ENCODE data around the gene WFDC5.

Gene WFDC5

GRCh38 chr20:45094201-45094600 is 20.8 kb downstream of the WFDC5 start:
- DNase-seq (ENCODE audit: low read depth, low spot score), result no peak
- in situ Hi-C loops (cut with HindIII; ENCODE audit: low sequenced_read_pairs), result no loop called here
- no peak overlapping the region for H3K4me3 ChIP-seq (ENCODE audit: low read depth, low read length)
- TF ChIP-seq CTCF (IDR thresholded peaks at IDR 0.05; ENCODE audit: low read depth, low read length), result no peak

DNA sequence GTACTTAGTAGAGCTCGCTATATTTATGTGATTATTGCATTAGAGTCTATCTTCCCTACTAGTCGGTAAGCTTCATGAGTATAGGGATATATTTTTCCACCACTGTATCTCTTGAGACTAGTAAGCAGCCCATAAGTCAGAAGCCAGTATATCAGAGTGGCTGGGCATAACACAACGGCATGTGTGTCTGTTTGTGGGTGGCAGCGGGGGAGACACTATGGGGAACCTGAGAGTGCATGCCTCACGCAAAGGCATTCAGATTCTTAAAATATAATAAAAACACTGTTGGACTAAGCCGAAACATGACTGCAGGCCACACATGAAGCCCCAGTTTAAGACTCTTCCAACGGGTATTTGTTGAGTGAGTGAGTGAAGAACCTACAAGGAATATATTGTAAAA is 22.1 kb downstream of the WFDC5 start:
- in situ Hi-C loops (cut with HindIII; ENCODE audit: low sequenced_read_pairs), result no loop called here
- no peak for DNase-seq (ENCODE audit: low read depth, low spot score)
- no peak overlapping the region for H3K4me3 ChIP-seq (ENCODE audit: low read depth, low read length)
- no peak for TF ChIP-seq CTCF (IDR thresholded peaks at IDR 0.05; ENCODE audit: low read depth, low read length)

DNA sequence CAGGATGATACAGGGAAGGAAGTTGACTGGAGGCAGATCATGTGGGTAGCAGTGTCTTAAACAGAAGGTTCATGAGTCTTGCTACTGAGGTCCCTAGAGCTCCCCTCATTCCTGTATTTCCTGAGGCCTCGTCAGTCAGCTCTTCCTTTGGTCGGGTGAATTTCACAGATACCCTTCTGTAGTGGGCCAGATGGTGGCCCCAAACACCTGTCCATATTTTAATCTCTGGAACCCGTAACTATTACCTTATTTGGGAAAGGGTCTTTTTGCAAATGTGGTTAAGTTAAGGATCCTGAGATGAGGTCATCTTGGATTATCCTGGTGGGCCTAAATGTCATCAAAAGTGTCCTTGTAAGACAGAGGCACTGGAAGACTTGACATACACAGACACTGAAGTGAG is 23.6 kb downstream of the WFDC5 start:
- in situ Hi-C loops (cut with HindIII; ENCODE audit: low sequenced_read_pairs), result no loop called here

GRCh38 chr20:45090481-45090880 is 24.5 kb downstream of the WFDC5 start:
- TF ChIP-seq CTCF (IDR thresholded peaks at IDR 0.05; ENCODE audit: low read depth, low read length), result no peak
- H3K4me3 ChIP-seq (ENCODE audit: low read depth, low read length), result no peak overlapping the region
- DNase-seq (ENCODE audit: low read depth, low spot score), result no peak
- in situ Hi-C loops (cut with HindIII; ENCODE audit: low sequenced_read_pairs), result no loop called here

More for the DNA sequence above, 23.6 kb downstream of the WFDC5 start:
- no peak for DNase-seq (ENCODE audit: low read depth, low spot score)
- H3K4me3 ChIP-seq (ENCODE audit: low read depth, low read length), result no peak overlapping the region
- no peak for TF ChIP-seq CTCF (IDR thresholded peaks at IDR 0.05; ENCODE audit: low read depth, low read length)

DNA sequence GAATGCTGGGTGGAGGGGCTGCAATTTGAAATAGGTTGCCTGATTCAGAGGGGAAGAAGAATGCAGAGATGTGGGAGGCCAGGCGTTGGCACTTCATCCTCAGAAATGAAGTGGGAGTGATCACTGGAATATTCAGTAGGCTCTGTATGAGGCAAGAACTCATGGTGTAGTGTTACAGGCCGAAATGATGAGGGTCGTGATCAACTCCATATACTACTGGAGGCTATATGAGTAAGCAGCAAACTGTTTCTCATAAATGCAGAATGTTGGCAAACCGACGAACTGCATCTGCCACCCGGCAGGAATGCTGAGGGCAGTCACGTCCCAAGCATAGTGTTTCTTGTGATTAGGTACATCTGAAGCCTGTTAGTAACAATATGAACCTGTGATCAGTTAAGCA is 26.7 kb downstream of the WFDC5 start:
- H3K4me3 ChIP-seq (ENCODE audit: low read depth, low read length), result no peak overlapping the region
- TF ChIP-seq CTCF (IDR thresholded peaks at IDR 0.05; ENCODE audit: low read depth, low read length), result no peak
- in situ Hi-C loops (cut with HindIII; ENCODE audit: low sequenced_read_pairs), result no loop called here
- peak; percentile 45 for DNase-seq (ENCODE audit: low read depth, low spot score)

DNA sequence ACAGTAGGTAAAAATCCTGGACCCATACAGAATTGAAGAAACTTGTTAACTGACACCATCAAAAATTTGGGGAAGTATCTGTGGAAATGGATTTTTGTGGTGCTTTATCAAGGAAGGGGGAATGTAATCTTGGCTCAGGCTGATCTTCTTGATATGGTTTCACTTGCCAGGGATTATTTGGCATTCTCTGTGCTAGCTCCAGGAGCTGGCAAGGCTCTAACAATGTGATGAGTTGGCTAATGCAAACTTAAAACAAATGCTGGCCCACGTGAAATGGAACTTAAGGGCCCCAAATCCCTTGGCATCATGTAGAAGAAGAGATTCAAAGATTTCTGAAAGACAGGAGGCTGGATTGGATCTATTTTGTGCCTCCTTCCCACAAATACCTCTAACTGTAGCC is 27.2 kb downstream of the WFDC5 start:
- no peak for DNase-seq (ENCODE audit: low read depth, low spot score)
- in situ Hi-C loops (cut with HindIII; ENCODE audit: low sequenced_read_pairs), result no loop called here
- H3K4me3 ChIP-seq (ENCODE audit: low read depth, low read length), result no peak overlapping the region
- no peak for TF ChIP-seq CTCF (IDR thresholded peaks at IDR 0.05; ENCODE audit: low read depth, low read length)
